Measurements from ENCODE around the gene SUCO. TPM values are rescaled to one million over a fixed set of nuclear protein-coding genes. Genes with fewer than 3 reads are reported as not detected.

The SUCO gene
- polyA plus RNA-seq, 1 donor (not counting 4 experiments of a cell fraction or from before 2014, with no cell fraction given) = 13.8 TPM

- Histone ChIP-seq H3K27me3 (ENCODE audit: control insufficient read depth, extremely low read depth, insufficient read depth, low read length) (no peaks in the 10 kb centered on the region), H3K27ac (ENCODE audit: control insufficient read depth, insufficient read depth, low read length) (no peak overlapping the region), H3K4me2 (ENCODE audit: control insufficient read depth, extremely low read depth, insufficient read depth, low read depth, low read length) (no peak overlapping the region), H3K4me3 (ENCODE audit: control insufficient read depth in 2 of 3, extremely low read depth in 1 of 3, insufficient read depth in 2 of 3, low read depth in 1 of 3, low read length in 3 of 3) (no peak overlapping the region), H3K4me1 (ENCODE audit: control insufficient read depth, extremely low read depth, insufficient read depth, low read length) (peaks cover 18% of the 10 kb centered on the region), H3K36me3 (ENCODE audit: control insufficient read depth in 2 of 2, extremely low read depth in 1 of 2, insufficient read depth in 2 of 2, low read length in 2 of 2) (no peaks in the 10 kb centered on the region), H3K9me1 (ENCODE audit: control insufficient read depth, extremely low read depth, insufficient read depth, low read length) (no peaks in the 10 kb centered on the region), H3K9me3 (ENCODE audit: control insufficient read depth, low read depth, low read length) (no peaks in the 10 kb centered on the region), H3K79me2 (ENCODE audit: control insufficient read depth, insufficient read depth, low read length) (no peaks in the 10 kb centered on the region), H4K20me1 (ENCODE audit: control insufficient read depth, extremely low read depth, insufficient read depth, low read length) (no peaks in the 10 kb centered on the region), H3K9ac (ENCODE audit: control insufficient read depth, extremely low read depth, insufficient read depth, low read length) (no peak overlapping the region), H2AFZ (ENCODE audit: control insufficient read depth, low read length) (no peak overlapping the region)
- TF ChIP-seq EZH2 (IDR thresholded peaks at IDR 0.05; ENCODE audit: low read length) (no peak), CTCF (optimal IDR thresholded peaks at IDR 0.05 in 1 of 3, IDR thresholded peaks at IDR 0.05 in 1 of 3, conservative IDR thresholded peaks at IDR 0.05 in 1 of 3; ENCODE audit: extremely low read depth in 1 of 3, insufficient read depth in 2 of 3, low read length in 3 of 3) (no peak)
- DNase-seq (ENCODE audit: low read depth, low spot score) = no peak
- FAIRE-seq = peak; percentile 51
- dilution Hi-C loops (cut with MboI; ENCODE audit: extremely low pct_ligation_motif_present, low sequenced_read_pairs) = no loop called here
Observed at GRCh38 chr1:172500207-172500606, 32.7 kb upstream of the SUCO start.

GRCh38 chr1:172507741-172508140 lies 25.2 kb upstream of the SUCO start:
- Histone ChIP-seq H3K27me3 (ENCODE audit: control insufficient read depth, extremely low read depth, insufficient read depth, low read length) (no peaks in the 10 kb centered on the region), H3K9ac (ENCODE audit: control insufficient read depth, extremely low read depth, insufficient read depth, low read length) (no peak overlapping the region), H2AFZ (ENCODE audit: control insufficient read depth, low read length) (no peak overlapping the region), H3K4me1 (ENCODE audit: control insufficient read depth, extremely low read depth, insufficient read depth, low read length) (no peaks in the 10 kb centered on the region), H3K27ac (ENCODE audit: control insufficient read depth, insufficient read depth, low read length) (no peak overlapping the region), H3K4me2 (ENCODE audit: control insufficient read depth, extremely low read depth, insufficient read depth, low read depth, low read length) (no peak overlapping the region), H3K9me1 (ENCODE audit: control insufficient read depth, extremely low read depth, insufficient read depth, low read length) (no peaks in the 10 kb centered on the region), H3K79me2 (ENCODE audit: control insufficient read depth, insufficient read depth, low read length) (no peaks in the 10 kb centered on the region), H3K4me3 (ENCODE audit: control insufficient read depth in 2 of 3, extremely low read depth in 1 of 3, insufficient read depth in 2 of 3, low read depth in 1 of 3, low read length in 3 of 3) (no peak overlapping the region), H3K9me3 (ENCODE audit: control insufficient read depth, low read depth, low read length) (no peaks in the 10 kb centered on the region), H3K36me3 (ENCODE audit: control insufficient read depth in 2 of 2, extremely low read depth in 1 of 2, insufficient read depth in 2 of 2, low read length in 2 of 2) (no peaks in the 10 kb centered on the region), H4K20me1 (ENCODE audit: control insufficient read depth, extremely low read depth, insufficient read depth, low read length) (no peaks in the 10 kb centered on the region)
- TF ChIP-seq CTCF (optimal IDR thresholded peaks at IDR 0.05 in 1 of 3, IDR thresholded peaks at IDR 0.05 in 1 of 3, conservative IDR thresholded peaks at IDR 0.05 in 1 of 3; ENCODE audit: extremely low read depth in 1 of 3, insufficient read depth in 2 of 3, low read length in 3 of 3) (no peak), EZH2 (IDR thresholded peaks at IDR 0.05; ENCODE audit: low read length) (no peak)
- FAIRE-seq (no peak), DNase-seq (ENCODE audit: low read depth, low spot score) (no peak)
- dilution Hi-C loops (cut with MboI; ENCODE audit: extremely low pct_ligation_motif_present, low sequenced_read_pairs) = no loop called here

Measured in keratinocyte (primary cell).